A549 treated with AZD2906 at 1 μM for 4 hours (cell line): ENCODE results near the gene ADAMTS8. TPM values are rescaled to one million over a fixed set of nuclear protein-coding genes. Genes with fewer than 3 reads are reported as not detected.

Source experiments
- total RNA-seq: library from RNA; stranded (reverse); fragments of 200-300 nt; extraction: Qiagen RNA extraction; gene quantifications from 5 replicates; pipeline ENCODE4 v1.2.3, GENCODE V29; 2022

ADAMTS8 gene, protein sequence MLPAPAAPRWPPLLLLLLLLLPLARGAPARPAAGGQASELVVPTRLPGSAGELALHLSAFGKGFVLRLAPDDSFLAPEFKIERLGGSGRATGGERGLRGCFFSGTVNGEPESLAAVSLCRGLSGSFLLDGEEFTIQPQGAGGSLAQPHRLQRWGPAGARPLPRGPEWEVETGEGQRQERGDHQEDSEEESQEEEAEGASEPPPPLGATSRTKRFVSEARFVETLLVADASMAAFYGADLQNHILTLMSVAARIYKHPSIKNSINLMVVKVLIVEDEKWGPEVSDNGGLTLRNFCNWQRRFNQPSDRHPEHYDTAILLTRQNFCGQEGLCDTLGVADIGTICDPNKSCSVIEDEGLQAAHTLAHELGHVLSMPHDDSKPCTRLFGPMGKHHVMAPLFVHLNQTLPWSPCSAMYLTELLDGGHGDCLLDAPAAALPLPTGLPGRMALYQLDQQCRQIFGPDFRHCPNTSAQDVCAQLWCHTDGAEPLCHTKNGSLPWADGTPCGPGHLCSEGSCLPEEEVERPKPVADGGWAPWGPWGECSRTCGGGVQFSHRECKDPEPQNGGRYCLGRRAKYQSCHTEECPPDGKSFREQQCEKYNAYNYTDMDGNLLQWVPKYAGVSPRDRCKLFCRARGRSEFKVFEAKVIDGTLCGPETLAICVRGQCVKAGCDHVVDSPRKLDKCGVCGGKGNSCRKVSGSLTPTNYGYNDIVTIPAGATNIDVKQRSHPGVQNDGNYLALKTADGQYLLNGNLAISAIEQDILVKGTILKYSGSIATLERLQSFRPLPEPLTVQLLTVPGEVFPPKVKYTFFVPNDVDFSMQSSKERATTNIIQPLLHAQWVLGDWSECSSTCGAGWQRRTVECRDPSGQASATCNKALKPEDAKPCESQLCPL
- 2.5 to 3.0 TPM (median 2.8 TPM) in 5 replicates for total RNA-seq

DNA sequence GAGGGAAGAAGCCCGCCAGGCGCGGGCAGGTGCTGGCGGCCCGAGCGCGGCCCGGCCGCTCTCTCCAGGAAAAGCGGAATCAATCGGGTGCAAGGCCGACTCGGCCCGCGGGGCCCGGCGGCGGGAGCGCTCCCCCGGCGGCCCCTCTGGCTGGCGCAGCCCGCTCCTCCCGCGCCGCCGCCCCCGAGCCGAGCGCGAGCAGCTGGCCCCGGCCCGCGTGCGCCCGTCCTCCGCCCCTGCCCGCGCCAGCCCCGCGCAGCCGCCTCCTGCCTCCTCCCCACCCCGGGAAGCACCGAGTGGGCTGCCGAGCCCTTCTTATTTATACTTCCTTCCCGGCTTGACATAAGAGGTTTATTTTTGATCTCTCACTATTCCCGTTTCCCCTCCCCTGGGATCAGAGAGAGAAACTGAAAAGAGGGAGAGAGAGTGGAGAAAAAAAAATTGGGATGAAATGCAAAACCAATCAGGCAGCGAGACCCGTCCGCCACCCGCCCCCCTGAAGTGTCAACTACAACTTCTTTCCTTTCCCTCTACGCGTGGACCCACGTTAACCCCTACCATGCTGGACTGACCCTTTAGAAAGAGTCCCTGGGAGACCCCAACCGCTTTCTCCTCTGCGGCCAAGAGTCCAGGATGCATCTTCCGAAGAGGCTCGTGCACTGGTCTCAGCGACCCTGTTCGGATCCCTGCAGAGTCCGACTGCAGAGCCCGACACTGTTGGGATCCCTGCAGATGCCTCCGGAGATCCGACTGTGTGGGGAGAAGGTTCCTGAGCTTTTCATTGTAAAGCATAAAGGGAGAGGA, at the start of gene ADAMTS8:
TSS of gene ADAMTS8 (minus strand) at position 294 of the 804 bp plus-strand sequence. CDS start 323 bp downstream, outside the sequence.

DNA sequence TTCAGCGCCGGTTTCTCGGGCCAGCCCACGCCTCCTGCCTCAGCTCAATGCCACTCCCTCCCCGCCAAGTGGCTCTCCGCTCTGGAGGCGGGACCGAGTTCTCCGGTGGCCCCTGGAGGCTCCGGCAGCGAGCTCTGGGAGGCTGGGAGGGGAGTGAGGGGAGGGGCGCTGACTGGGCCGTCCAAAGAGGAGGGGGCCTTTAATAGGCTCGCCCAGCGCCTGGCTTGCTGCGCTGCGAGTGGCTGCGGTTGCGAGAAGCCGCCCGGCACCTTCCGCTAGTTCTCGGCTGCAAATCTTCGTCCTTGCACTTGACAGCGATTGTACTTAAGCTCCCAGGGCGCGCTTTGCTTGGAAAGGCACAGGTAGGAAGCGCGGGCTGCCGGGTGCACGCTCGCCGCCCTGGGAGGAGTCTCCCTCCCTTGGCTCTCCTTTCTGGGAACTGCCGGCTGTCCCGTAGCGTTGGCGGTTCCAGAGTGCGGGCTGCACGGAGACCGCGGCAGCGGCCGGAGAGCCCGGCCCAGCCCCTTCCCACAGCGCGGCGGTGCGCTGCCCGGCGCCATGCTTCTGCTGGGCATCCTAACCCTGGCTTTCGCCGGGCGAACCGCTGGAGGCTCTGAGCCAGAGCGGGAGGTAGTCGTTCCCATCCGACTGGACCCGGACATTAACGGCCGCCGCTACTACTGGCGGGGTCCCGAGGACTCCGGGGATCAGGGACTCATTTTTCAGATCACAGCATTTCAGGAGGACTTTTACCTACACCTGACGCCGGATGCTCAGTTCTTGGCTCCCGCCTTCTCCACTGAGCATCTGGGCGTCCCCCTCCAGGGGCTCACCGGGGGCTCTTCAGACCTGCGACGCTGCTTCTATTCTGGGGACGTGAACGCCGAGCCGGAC, 20.3 kb upstream of the ADAMTS8 start, which contains the start of gene ADAMTS15:
TSS of gene ADAMTS15 (plus strand) at position 230 of the 894 bp plus-strand sequence. CDS start at position 559, 329 bp downstream.

Other genes starting within 250 kb of the ADAMTS8 start
- 4.7 to 7.7 TPM (median 6.6 TPM) in 5 replicates for gene ZBTB44, start 113.7 kb downstream of the ADAMTS8 start, total RNA-seq
- gene ADAMTS15, start 20.0 kb upstream of the ADAMTS8 start, total RNA-seq: 5.1 to 7.9 TPM (median 7.1 TPM) in 5 replicates